ENCODE measurements around the gene OBSCN.

Gene OBSCN

DNA sequence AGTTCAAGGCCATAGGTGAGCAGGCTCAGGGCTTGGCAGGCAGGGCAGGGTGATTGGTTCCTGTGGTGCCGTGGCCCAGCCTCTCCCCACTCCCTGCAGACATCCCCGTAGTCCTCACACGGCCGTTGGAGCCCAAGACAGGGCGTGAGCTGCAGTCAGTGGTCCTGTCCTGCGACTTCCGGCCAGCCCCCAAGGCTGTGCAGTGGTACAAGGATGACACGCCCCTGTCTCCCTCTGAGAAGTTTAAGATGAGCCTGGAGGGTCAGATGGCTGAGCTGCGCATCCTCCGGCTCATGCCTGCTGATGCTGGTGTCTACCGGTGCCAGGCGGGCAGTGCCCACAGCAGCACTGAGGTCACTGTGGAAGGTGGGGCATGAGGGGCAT is 71.9 kb downstream of the OBSCN start:
- DNase-seq = no peak

DNA sequence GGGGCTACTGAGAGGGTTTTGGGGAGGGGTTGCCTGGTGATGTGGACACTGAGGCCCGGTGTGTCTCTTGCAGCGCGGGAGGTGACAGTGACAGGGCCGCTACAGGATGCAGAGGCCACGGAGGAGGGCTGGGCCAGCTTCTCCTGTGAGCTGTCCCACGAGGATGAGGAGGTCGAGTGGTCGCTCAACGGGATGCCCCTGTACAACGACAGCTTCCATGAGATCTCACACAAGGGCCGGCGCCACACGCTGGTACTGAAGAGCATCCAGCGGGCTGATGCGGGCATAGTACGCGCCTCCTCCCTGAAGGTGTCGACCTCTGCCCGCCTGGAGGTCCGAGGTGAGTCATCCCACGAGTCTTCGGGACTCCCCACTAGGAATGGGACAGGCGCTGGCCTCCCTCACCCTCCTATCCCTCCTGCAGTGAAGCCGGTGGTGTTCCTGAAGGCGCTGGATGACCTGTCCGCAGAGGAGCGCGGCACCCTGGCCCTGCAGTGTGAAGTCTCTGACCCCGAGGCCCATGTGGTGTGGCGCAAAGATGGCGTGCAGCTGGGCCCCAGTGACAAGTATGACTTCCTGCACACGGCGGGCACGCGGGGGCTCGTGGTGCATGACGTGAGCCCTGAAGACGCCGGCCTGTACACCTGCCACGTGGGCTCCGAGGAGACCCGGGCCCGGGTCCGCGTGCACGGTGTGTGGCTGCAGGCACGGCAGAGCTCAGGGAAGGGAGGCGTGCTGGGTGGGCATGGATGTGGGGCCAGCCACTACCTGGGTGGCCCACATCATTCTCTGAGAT is 72.5 kb downstream of the OBSCN start:
- no peak for DNase-seq

DNA sequence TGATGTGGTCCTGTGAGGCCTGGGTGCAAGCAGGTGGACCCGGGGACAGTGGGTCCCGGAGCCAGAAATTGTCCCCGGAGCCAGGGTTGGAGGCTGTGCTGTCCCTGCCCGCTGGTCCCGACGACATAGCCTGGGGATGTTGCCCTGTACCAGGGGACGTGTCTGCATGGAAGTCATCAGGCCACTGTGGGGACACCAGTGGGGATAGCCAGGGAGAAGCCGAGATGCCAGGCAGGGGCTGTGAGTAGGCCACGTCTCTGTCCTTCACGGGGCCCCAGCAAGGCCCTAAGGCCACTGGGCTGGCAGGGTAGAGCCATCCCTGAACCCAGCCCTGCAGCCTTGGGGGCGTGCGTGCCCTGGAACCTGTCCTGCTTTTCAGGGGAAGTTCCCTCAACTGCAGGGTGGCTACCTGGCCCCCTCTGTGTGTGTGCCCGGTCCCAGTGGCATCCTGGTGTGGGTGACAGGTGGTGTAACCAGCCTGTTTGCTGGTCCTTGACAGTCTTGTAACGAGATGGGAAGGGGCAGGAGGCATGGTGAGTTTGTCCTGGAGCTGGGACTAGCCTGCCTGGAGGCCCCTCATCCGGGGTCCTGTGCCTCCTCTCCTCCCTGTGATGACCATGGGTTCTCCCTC is 73.2 kb downstream of the OBSCN start:
- DNase-seq = no peak

DNA sequence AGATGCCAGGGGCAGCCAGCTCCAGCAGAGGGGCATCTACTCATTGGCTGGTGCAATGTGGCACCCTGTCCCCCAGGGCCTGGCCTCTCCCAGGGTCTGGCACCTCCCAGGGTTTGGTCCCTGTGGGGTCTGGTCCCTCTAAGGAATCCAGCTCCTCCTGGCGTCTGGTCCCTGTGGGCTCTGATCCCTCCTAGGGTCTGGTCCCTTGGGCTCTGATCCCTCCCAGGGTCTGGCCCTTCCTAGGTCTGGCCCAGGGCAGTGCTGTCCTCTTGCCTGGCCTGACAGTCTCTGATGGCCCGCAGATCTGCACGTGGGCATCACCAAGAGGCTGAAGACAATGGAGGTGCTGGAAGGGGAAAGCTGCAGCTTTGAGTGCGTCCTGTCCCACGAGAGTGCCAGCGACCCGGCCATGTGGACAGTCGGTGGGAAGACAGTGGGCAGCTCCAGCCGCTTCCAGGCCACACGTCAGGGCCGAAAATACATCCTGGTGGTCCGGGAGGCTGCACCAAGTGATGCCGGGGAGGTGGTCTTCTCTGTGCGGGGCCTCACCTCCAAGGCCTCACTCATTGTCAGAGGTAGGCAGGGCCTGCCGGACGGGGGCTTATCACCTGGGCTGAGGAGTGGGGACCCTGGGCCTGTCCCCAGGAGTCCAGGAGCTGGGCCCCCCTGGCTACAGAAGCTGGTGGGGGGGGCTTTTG is 73.9 kb downstream of the OBSCN start:
- no peak for DNase-seq

DNA sequence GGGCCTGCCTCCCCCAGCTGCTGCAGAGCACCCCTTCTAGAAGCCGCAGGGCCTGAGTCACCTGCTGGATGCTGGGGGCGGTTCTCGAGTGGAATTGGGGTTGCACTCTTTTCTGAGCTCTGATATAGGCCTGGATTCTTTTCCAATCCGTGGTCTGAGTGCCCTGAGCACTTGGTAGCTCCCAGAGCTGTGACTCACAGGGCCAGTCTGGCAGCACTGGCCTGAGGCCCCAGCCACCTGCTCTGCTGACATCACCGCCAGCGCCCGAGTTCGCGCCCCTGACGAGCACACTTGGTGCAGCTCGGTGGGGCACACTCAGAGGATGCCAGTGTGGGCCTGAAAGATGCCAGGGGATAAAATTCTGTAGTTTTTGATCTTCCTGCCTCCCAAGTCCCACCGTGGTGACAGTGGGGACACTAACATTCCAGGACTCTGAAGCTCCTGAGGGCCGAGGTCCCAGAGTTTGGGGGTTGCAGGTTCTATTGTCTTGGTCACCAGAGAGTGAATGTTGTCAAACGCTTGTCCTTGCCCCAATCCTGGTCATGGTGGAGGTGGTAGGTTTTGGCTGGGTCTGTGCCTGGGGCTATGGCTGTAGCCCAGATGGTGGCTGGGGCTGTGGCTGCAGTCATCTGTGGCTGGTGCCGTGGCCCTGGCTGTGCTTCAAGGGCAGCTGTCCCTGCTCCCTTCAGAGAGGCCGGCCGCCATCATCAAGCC is 74.6 kb downstream of the OBSCN start:
- DNase-seq = no peak

DNA sequence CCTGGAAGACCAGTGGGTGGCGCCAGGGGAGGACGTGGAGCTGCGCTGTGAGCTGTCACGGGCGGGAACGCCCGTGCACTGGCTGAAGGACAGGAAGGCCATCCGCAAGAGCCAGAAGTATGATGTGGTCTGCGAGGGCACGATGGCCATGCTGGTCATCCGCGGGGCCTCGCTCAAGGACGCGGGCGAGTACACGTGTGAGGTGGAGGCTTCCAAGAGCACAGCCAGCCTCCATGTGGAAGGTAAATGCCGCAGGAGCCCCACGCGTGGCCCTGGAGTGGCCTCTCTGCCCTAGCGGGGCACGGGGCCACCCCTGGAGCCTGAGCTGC is 75.2 kb downstream of the OBSCN start:
- DNase-seq = no peak

DNA sequence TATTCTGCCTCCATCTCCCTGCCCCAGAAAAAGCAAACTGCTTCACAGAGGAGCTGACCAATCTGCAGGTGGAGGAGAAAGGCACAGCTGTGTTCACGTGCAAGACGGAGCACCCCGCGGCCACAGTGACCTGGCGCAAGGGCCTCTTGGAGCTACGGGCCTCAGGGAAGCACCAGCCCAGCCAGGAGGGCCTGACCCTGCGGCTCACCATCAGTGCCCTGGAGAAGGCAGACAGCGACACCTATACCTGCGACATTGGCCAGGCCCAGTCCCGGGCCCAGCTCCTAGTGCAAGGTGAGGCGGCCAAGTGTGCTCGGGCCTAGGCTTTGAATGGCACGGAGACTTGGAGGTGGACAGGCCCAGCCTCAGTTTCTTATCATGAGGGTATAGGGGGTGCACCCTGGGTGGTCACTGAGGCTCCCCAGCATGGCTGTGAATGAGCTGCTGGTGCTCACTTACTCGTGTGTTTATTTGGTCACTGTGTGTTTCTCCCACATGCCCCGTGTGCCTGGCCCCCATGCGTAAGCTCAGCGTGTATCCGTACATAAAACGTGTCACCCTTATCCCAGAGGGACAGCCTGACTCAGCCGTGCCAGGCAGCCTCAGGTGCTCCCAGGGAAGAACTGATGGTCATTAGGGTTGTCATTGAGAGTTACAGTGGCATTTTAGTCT is 75.8 kb downstream of the OBSCN start:
- no peak for DNase-seq

DNA sequence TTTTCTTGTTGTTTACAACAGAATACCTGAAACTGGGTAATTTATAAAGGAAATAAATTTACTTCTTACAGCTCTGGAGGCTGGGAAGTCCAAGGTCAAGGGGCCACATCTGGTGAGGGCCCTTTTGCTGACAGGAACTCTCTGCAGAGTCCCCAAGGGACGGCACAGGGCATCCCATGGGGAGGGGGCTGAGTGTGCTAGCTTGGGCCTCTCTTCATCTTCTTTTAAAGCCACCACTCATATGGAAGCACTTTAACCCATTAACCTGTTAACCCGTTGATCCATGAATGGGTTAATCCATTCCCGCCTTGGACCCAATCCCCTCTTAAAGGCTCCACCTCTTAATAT is 76.3 kb downstream of the OBSCN start:
- no peak for DNase-seq

DNA sequence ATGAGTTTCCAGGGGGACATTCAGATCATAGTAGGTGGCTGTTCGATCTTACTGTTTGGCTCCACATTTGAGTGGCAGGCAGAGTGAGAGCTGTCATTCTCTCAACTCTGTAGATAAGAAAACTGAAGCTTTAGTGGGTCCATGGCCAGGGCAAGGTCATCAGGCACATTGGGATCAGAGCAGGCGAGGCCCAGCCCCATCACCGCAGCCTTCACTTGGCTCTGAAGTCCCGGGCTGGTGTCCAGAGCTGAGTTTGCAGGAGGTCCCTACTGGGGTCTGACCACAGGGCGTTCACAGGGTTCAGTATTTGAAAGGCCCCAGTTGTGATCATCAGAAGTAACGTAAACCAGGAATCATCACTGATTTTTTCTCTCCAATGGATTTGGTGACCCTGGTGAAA is 76.7 kb downstream of the OBSCN start:
- DNase-seq = no peak

DNA sequence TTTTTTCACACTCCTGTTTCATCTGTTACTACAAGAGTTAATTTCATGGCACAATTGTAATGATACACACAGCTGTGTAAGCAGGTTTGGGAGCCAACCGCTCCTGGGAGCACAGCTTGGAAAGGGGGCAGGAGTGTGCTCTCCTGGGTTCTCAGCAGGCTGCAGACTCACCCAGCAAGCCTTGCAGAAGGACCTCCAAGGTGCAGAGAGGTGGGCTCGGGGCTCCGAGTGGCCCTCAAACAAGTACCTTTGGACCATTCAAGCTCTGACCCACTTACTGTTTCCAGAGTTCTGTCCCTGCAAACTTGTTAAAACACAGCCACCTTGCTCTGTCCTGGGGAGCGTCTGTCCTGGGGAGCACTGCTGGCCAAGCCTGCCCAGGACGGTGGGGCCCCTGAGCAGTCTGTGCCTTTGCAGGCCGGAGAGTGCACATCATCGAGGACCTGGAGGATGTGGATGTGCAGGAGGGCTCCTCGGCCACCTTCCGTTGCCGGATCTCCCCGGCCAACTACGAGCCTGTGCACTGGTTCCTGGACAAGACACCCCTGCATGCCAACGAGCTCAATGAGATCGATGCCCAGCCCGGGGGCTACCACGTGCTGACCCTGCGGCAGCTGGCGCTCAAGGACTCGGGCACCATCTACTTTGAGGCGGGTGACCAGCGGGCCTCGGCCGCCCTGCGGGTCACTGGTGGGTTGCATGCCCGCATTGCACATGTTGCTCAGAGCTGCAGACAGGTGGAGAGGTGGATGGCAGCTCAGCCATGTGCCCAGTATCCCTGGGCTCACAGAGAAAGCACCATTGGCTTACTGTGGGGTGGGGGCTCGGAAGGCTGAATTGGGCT is 78.0 kb downstream of the OBSCN start:
- no peak for DNase-seq

DNA sequence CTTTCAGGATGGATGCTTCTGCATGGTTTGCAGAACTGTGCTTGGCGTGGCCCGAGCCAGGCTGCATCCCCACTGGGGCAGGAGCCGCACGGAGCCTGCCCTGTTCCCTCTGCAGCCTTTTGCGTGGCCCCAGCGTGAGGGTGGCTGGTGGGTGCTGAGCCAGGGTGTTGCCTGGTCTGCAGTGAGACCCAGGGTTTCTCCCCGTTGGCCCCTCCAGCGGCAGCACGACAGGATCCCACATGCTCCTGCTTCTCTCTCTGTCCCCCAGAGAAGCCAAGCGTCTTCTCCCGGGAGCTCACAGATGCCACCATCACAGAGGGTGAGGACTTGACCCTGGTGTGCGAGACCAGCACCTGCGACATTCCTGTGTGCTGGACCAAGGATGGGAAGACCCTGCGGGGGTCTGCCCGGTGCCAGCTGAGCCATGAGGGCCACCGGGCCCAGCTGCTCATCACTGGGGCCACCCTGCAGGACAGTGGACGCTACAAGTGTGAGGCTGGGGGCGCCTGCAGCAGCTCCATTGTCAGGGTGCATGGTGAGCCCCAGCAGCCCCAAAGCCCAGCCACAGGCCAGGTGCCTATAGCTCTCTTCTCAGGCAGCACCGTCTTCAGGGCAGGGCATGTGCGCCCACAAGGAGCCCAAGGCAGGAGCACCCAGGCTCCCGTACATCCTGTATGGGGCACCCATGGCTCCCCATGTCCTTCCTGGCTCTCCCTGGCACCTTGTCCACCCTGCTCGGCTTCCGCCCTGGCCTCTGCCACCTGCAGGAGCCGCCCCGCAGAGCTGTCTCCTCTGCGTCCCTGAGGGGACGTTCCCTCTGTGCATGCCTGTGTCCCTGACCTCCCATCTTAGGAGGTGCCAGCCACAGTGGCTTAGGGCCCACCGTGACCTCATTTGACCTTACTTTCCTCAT is 78.9 kb downstream of the OBSCN start:
- no peak for DNase-seq

DNA sequence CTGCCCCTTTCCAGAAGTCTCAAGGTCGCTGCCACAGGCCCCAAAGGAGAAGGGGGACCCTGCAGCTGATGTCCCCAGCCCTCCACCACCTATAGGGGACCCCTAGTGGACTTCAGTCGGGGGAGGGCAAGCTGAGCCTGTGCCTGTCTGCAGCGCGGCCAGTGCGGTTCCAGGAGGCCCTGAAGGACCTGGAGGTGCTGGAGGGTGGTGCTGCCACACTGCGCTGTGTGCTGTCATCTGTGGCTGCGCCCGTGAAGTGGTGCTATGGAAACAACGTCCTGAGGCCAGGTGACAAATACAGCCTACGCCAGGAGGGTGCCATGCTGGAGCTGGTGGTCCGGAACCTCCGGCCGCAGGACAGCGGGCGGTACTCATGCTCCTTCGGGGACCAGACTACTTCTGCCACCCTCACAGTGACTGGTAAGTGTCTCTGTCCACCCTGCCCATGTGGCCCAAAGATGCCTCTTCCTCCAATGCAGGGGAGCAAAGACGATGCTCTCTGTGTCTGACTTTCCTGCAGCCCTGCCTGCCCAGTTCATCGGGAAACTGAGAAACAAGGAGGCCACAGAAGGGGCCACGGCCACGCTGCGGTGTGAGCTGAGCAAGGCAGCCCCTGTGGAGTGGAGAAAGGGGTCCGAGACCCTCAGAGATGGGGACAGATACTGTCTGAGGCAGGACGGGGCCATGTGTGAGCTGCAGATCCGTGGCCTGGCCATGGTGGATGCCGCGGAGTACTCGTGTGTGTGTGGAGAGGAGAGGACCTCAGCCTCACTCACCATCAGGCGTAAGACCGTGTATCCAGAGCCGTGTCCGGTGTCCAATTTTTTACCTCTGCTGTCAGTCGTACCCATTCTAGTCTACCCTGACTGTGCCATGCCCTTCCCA is 79.9 kb downstream of the OBSCN start:
- no peak for DNase-seq

DNA sequence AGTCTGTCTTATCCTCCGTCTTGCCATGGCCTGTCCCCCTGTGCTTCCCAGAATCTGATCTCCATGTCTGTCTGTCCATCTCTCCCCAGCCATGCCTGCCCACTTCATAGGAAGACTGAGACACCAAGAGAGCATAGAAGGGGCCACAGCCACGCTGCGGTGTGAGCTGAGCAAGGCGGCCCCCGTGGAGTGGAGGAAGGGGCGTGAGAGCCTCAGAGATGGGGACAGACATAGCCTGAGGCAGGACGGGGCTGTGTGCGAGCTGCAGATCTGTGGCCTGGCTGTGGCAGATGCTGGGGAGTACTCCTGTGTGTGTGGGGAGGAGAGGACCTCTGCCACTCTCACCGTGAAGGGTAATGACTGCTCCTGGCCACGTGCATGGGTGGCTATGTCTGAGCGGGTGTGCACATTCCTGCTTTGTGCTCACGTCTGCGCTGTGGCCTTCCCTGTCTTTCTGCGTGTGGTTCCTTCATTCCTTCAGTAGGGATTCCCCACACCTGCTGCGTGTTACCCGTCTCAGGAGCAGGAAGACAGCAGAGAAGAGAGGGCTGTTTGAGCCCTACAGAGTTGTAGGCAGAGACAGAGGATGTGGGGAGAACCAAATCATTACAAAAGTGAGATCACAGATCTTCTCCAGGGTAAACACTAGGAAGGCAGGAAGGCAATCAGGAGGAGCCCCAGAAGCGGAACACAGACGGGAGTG is 80.8 kb downstream of the OBSCN start:
- no peak for DNase-seq

DNA sequence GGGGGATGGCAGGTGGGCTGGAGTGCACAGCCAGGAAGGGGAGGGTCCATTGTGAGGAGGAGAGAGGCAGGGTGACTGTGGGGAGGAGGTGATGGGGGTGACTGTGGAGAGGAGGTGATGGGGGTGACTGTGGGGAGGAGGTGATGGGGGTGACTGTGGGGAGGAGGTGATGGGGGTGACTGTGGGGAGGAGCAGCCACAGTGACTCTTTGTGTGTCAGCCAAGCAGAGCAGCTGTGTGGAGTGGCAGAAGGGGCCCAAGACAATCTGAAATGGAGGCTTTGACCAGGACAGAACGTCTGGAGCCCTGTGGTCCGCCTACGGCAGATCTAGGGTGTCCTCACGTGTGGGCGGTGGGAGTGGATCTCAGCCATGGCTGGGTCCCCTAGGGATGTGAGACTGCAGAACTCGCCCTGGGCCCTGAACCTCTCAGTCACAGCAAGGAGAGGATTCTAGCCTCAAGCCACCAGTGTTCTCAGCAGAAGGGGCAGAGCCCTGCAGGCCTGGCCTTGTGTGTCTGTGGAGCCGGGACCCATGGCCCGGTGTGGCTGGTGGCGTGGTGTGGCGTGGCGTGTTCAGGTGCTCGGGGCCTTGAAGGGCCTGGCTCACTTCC is 81.5 kb downstream of the OBSCN start:
- DNase-seq = no peak

DNA sequence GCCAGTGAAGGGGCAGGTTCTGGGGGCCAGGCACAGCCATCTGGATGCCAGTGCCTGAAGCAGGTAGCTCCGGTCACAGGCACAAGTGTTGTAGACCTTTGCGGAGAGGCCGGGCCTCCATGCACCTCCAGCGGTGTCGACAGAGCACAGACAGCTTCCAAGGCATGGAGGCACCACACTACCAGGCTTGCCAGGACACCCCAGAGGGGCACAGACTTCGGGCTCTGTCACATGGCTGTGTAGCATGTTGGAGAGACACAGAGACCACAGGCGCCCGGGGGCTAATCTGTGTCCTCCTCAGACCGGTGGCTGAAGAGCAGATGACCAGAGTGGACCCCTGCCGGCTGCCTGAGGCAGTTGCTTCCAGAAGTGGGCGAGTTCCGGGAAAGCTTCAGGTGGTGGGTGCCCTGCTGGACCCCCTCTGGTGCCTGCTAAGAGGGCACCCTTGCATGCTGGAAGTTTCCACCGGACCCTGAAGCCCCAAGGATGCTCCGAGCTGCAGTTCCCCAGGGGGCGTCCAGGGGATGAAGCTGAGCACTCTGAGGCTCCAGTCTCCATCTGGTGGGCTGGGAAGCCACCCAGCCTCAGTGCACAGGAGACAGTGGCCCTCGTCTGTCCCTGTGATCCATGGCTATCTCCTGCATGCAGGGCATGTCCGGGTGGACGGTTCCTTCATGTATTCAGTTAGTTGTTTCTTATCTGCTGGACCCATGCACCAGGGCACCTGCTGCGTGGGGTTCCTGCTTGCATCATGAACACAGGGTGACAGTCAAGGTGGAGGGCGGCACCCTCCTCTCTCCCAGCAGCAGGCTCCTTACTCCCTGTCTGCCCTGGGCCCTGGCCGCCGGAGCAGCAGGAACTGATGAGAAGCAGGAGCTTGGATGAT is 82.4 kb downstream of the OBSCN start:
- DNase-seq = no peak

DNA sequence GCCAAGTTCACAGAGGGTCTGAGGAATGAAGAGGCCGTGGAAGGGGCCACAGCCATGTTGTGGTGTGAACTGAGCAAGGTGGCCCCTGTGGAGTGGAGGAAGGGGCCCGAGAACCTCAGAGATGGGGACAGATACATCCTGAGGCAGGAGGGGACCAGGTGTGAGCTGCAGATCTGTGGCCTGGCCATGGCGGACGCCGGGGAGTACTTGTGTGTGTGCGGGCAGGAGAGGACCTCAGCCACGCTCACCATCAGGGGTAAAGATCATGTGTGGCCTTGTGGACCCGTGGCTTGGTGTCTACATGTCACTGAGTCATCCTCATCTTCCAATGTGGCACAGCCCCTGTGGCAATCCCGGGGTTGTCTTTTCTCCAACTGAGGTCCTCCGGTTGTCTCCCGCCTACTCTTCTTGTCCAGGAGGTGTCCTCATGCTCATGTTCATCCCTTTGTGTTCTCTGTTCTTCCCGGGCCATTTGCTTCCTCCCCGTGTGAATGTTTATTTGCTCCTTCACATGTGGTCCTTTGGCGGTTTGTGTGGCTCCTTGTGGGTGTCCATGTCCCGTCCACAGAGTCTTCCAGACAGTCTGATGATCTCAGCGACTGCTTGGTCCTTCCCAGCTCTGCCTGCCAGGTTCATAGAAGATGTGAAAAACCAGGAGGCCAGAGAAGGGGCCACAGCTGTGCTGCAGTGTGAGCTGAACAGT is 84.2 kb downstream of the OBSCN start:
- DNase-seq = no peak

DNA sequence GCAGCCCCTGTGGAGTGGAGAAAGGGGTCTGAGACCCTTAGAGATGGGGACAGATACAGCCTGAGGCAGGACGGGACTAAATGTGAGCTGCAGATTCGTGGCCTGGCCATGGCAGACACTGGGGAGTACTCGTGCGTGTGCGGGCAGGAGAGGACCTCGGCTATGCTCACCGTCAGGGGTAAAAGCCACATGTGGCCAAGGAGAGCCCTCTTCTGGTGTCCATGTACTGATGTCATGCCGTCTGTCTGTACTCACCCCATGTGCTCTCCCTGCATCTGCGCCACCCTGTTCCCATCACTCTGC is 84.7 kb downstream of the OBSCN start:
- DNase-seq = no peak

DNA sequence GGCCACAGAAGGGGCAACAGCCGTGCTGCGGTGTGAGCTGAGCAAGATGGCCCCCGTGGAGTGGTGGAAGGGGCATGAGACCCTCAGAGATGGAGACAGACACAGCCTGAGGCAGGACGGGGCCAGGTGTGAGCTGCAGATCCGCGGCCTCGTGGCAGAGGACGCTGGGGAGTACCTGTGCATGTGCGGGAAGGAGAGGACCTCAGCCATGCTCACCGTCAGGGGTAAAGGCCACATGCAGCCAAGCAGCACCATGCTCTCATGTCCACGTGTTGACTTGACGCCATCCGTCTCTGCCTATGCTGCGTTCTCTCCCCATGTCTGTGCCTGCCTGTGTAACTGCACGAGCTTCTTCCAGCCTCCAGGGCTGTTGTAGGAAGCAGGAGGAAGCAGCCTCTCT is 85.5 kb downstream of the OBSCN start:
- no peak for DNase-seq
